GM18502 (cell line): ENCODE data around the gene LDLRAD4.
"Not testable (repeated sequence)": the region's sequence is repeated elsewhere in the genome, so short reads cannot be mapped to it uniquely, and the experiment has no call there.

Source experiments
- ATAC-seq: cut with Tn5 transposase; IDR thresholded peaks from one replicate; pipeline ENCODE4 v1.9.1; 2021; ENCODE audit warnings: mild to moderate bottlenecking; ENCODE audit not compliant: unreplicated experiment, poor library complexity

Gene LDLRAD4

DNA sequence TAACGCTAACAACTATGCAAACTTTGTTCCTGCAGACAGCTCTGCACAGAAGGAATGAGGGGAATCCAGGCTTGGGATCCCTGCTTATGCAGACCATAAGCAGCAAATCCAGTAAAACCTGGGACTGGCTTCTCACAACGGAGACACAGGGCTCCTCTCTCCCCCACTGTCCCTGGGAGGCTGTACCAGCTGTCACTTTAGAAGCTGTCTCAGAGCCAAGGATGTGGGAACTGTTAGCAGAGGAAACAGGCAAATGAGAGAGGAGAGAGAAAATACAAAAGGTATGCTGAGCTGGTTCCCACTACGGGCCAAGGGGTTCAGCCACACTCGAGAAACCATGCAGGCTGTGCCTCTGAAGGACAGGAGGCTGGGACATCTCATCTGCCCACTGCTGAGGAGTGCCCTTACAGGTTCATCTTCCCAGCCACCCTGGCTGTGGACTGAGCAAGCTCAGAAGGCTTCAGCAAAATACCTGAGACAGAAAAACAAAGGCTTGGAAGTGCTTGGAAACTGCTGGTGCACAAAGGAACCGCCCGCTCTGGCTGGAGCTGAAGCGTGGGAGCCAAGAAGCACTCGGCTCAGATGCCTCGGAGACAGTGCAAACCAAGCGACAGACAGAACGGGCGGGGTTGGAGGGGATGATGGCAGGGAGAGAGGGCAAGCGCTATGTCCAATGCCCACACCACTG, 435.3 kb downstream of the LDLRAD4 start:
- ATAC-seq: no peak

DNA sequence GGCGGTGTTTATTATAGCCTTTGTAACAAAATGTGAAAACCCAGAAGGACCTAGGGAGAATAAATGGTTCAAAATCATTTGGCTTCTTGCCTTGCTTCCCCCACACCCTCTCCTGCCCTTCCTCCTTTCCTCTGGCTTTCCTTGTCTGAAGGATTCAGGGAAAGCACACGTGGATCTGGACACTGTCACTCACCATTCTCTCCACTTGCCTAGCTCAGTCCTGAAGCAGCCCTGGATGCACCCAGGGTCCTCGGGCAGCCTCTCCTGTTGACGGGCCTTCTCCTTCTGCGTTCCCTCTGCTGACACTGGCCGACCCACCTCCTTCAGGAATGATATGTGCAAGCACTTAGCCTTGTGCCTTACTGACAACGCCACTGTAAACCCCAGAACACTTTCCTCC, 439.4 kb downstream of the LDLRAD4 start:
- no peak for ATAC-seq

DNA sequence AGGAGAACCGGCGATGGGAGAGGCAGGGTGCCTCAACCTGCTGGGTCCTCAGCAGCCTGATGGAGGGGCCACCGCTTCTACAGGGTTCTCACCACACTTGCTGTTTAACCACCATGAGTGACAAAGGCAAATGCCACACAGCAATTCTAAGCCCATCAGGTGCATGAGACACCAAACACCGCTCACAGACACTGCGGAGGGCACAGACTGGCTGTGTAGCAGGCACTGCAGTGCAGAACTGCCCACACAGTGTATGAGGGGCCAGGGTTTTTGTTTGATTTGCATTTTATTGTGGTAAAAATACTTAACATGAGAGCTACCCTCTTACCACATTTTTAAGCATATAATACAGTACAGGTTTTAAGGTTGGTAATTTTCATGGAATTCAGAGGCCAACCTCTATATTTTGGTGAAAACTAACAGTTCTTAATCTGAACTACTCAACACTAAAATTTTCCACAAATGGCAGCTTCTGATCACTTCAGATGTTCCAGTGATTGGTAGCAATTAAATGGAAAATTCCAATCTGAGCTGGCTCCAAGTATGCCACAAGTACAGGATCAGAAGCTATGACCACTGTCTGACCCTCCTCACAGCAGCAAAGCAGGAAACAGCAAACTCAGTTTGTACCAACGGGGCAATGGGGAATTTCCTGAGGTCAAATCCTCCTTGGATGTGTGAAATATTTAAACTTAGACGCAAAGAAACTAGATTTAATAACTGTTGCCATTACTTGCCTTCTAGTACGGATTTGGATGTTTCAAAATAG, 440.1 kb downstream of the LDLRAD4 start:
- ATAC-seq: no peak

DNA sequence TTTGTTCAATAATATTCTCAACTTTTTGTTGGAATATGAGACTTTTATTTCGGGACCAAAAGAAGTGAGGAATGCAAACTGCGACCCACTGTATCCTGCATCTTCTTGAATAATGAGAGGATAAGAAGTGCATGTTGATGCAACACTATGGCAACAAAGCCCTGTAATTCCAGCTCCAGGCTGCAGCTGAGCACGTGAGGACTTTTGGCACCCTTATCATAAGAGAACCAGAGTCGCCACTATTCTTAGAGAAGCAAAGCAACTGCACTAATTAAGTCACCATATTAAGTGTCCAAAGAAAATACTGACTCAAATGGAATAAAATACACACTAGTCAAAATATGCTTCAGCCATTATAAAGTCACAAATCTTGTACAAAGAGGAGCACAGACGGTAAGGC, 441.9 kb downstream of the LDLRAD4 start:
- no peak for ATAC-seq

DNA sequence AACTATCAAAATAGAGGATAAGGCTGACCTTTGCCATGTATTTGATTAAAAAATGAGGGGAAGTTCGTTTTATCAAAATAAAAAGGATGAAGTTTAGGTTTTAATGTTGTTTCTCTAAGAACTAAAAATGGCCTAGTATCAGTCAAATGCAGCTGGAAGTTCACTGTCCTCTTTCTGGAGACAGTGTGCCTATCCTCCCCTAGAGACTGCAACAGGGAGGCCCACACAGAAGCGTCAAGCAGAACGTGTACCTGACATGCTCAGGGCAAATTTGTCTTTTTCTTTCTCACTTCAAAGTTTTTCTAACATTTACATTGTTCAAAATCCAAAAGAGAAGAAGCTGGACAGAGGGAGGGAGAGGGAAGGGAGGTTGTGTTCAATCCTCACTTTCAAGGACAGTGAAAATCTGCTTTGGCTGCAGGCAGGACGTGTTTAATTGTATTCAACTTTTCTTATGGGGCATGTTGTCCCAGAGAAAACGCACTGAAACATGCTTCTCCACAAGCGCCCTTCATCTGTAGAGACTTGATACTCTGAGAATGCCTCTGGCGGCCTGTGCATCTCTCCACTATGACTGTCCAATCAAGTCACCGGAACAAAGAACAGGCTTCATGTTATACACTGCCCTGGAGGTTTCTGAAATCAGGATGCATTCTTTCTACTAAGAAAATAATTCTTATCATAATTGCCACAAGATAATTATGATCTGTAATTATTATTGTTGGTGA, 442.7 kb downstream of the LDLRAD4 start:
- no peak for ATAC-seq

DNA sequence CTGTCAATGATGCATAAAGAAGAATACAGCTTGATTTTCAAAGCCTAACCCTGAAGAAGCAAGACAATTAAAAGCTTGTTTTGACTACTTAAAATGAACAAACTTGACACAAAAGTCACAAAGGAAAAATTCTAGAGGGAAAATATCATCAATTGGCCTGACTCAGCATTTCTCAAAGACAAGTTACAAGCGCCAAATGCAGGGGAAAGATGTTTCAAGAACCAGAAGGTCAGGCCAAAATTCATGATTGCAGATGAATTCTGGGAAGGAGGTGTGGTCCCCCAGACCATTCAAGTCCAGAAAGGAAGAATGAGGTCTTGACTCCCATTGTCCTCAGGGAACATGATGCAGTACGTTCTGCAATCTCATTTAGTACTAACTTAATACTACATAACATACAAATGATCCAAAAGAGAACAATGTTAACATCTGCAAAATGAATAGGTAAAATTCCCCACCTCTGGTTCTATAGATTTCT, 443.3 kb downstream of the LDLRAD4 start:
- ATAC-seq: no peak

DNA sequence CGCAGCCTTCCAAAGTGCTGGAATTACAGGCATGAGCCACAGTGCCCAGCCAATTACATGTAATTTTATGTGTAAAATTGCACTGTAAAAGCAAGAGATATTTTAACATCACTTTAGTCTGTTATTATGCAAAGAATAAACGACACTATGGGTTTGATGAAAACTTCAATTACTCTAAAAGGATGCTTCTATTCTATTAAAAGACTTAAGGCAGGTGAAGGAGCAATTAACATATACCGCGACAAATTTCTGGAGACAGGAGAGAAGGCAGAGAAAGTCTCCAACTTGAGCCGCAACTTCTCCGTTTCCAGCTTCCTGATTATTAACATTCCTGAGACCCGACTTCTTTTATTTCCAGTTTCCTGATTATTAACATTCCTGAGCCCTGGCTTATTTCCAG, 454.1 kb downstream of the LDLRAD4 start:
- ATAC-seq: no peak

DNA sequence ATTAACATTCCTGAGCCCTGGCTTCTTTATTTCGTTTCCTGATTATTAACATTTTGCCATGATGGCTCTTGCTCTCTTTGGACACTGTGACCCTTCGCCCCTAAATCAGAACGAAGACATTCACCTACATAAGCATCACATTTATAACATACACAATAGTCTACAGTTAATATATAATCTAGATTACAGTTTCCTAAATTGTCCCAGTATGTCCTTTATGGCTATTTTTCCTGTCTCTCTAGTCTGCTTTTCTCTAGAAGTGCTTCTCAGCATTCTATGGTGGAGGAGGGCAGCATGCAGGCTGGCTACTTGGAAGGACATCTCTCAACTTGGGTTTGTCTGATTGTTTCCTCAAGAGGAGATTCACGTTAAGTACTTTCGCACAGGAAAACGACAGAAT, 457.9 kb downstream of the LDLRAD4 start:
- ATAC-seq: no peak

DNA sequence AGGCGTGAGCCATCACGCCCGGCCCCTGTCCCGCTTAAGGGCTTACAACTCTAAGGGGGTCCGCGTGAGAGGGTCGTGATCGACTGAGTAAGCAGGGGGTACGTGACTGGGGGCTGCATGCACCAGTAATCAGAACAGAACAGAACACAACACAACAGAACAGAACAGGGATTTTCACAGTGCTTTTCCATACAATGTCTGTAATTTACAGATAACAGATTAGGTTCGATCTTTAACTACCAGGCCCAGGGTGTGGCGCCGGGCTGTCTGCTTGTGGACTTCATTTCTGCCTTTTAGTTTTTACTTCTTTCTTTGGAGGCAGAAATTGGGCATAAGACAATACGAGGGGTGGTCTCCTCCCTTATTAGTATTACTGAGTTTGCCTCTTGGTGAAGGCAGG, 458.8 kb downstream of the LDLRAD4 start:
- not testable (repeated sequence) for ATAC-seq

DNA sequence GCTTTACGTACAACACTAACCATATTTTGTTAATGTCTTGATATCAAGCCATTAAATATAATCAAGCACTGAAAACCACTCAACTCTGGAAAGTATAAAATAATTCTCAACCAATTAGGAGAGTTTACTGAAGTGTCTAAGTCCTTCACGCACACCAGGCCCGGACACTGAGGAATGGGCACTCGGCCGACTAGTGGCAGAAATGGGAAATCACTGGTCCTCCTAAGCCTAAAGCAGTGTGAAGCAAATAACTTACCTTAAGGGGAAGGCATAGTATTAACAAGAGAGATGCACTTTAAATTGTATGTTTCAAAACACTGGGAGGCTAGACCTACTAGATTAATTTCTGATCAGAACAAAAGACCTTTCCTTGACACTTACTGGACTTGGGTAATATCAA, 462.1 kb downstream of the LDLRAD4 start:
- no peak for ATAC-seq

DNA sequence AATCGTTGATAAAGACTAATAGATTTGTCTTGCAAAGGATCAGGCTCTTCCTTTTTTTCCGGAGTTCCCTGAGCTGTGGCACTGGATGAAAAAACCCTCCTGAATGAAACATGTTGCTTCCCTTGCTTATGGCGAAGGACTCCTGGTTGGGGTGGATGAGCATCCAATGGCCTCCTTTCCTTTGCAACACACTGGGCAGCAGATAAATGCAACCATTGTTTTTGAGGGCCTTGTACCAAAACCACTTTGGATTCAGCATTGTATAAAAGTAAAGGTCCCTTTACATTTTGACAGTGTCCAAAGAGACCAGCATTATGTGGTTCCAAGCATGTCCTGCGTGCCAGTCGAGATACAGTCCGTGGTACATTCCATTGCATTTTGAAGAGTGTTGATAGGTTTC, 463.1 kb downstream of the LDLRAD4 start:
- ATAC-seq: no peak

DNA sequence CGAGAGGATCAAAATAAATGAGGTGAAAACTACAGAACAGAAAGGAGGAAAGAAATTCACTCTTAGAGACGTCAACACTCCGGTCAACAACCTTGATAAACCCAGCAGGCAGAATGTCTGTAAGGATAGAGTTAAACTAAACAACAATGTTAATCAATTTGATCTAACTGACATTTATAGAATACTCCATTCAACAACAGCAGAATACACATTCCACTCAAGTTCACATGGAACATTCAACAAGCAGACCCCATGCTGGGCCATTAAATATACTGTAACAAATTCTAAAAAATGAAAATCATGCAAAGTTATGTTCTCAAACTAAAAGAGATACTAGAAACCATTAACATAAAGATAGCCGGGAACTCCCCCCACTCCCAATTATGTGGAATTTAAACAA, 466.0 kb downstream of the LDLRAD4 start:
- ATAC-seq: no peak

DNA sequence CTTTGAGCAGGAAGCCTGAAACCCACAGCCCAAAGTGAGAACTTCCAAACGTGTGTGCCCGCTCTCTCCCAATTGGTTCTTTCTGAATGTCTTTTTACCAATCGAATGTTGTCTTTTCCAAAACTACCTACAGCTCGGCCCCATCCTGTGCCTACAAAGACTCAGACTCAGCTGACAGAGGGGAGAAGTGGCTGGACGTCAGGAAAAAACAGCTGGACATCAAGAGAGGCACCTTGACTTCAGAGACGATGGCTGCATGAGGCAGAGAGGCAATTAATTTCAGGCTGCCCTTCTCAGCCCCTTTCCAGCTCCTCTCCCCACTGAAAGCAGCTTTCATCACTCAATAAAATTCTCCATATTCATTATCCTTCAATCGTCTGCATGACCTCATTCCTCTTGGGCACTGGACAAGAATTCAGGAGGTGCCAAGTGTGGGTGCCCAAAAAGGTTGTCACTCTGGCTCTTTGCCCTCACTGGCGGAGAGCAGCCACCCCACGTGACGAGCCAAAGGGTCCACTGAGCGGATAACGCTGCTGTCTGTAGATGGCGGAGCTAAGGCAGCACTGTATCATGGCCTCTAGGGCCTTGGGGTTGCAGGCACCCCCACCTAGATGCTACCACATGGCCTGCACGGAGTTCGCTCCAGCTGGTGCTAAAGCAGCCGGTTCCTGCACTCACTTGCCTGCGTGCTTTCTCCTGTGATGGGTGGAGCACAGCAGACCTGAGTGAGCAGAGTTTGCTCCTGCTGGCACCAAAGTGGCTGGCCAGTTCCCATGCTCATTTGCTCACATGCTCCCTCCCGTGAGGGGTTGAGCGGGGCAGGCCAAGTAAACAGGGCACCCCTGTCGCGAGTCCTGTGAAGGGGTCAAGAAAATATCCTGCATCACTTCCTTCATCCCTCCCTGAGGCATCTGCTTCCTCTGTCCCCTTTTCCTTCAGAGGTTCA, 469.9 kb downstream of the LDLRAD4 start:
- no peak for ATAC-seq

DNA sequence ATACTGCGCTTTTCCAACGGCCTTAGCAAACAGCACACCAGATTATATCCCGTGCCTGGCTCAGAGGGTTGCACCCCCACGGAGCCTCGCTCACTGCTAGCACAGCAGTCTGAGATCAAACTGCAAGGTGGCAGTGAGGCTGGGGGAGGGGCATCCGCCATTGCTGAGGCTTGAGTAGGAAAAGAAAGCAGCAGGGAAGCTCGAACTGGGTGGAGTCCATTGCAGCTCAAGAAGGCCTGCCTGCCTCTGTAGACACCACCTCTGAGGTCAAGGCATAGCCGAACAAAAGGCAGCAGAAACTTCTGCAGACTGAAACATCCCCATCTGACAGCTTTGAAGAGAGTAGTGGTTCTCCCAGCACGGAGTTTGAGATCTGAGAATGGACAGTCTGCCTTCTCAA, 471.5 kb downstream of the LDLRAD4 start:
- ATAC-seq: not testable (repeated sequence)

DNA sequence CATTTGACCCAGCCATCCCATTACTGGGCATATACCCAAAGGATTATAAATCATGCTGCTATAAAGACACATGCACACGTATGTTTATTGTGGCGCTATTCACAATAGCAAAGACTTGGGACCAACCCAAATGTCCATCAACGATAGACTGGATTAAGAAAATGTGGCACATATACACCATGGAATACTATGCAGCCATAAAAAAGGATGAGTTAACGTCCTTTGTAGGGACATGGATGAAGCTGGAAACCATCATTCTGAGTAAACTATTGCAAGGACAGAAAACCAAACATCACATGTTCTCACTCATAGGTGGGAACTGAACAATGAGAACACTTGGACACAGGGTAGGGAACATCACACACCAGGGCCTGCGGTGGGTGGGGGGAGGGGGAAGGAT, 476.8 kb downstream of the LDLRAD4 start:
- ATAC-seq: not testable (repeated sequence)

DNA sequence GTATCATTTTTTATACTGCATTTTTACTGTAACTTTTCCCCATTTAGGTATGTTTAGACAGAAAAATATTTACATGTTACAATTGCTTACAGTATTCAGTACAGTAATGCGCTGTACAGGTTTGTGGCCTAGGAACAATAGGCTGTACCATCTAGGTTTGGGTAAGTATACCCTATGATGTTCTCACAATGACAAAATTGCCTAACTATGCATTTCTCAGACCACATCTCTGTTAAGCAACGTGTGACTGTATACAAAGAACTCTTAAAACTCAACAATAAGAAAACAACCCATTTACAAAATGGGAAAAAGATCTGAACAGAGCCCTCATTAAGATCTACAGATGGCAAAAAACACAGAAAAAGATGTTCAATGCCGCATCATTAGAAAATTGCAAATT, 478.4 kb downstream of the LDLRAD4 start:
- no peak for ATAC-seq

DNA sequence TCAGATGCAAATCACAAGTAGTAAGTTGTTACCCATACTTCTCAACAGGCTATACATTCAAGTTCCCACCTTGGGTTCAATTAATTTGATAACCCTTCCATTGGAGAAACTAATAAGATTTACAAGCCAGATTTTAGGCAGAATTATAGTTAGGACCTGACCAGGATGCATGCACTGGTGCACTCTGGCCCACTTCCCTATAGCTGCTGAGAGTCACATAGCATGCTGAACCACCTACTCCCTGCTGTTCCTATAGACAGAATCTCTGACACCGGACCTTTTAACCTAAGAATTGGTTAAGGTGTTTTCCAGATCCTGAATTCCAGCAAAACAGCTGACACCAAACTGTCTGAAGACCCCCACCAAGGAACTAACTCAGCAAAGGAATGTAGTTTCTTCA, 481.6 kb downstream of the LDLRAD4 start:
- ATAC-seq: no peak
